K562 (cell line): ENCODE results near the gene SLC1A3. TPM values are rescaled to one million over a fixed set of nuclear protein-coding genes. Genes with fewer than 3 reads are reported as not detected.

Experiments used
- ATAC-seq: fragments of 200-7000 bp; cut with Tn5 transposase; 3 replicates; pipeline ENCODE4 v1.9.1; 2020; ENCODE audit warnings: moderate library complexity
- BruUV-seq: library from RNA; stranded (reverse); fragments of 400-500 nt; replicated peaks from 2 replicates; lab custom pipeline; 2021; lab: Mats Ljungman, UMichigan
- CTCF ChIA-PET: fragments of 300-600 bp; formaldehyde crosslinking; extraction: SDS; loops from one replicate; lab custom pipeline; 2021; ENCODE audit warnings: low intra/inter-chr PET ratio; lab: Yijun Ruan, JAX
- POLR2A ChIA-PET: fragments of 300-600, 350-650 bp; sonication (Branson Sonifier 250); formaldehyde crosslinking; extraction: SDS; loops from one replicate; lab custom pipeline; 2021; ENCODE audit warnings: antibody characterized with exemption, inconsistent platforms; lab: Yijun Ruan, JAX
- DNase-seq, 4 experiments: peaks; one replicate each; pipeline versions ENCODE4 v3.0.0 to v3.0.0-alpha.2; 2011 to 2018; ENCODE audit warnings: low spot score in 3 of 4, mixed read lengths in 3 of 4; ENCODE audit errors: extremely low read depth in 1 of 4
- FAIRE-seq: peaks from 2 replicates; lab custom pipeline; 2011; peaks lifted over from hg19 to GRCh38; lab: Jason Lieb, UNC
- H2AFZ ChIP-seq: 2 replicates; pipeline ENCODE4 v1.6.0; 2011; ENCODE audit warnings: low read depth, low read length, control low read depth, inconsistent platforms
- H3K27ac ChIP-seq: fragments of 200-600 bp; 3 replicates; pipeline ENCODE4 v1.8.0; 2011; ENCODE audit warnings: low read depth, mild to moderate bottlenecking, control low read depth, inconsistent platforms, low read length, moderate library complexity, mixed read lengths; ENCODE audit errors: extremely low read depth
- H3K27me3 ChIP-seq, 2 experiments: fragments of 300-600 bp in 1 of 2; 2 replicates in 1 of 2; 3 replicates in 1 of 2; pipeline versions ENCODE4 v1.6.0 to v1.8.0; 2011; ENCODE audit warnings: inconsistent platforms in 2 of 2, low read length in 2 of 2, mild to moderate bottlenecking in 1 of 2, mixed read lengths in 1 of 2, moderate library complexity in 1 of 2; ENCODE audit not compliant: control insufficient read depth in 2 of 2, insufficient read depth in 2 of 2
- H3K36me3 ChIP-seq: fragments of 300-600 bp; 3 replicates; pipeline ENCODE4 v1.8.0; 2011; ENCODE audit warnings: mild to moderate bottlenecking, low read length, inconsistent platforms; ENCODE audit not compliant: control insufficient read depth, insufficient read depth
- H3K4me1 ChIP-seq, 2 experiments: fragments of 200-600 bp in 1 of 2; replicated peaks in 1 of 2; 2 replicates in 1 of 2; 3 replicates in 1 of 2; pipeline versions ENCODE4 v1.5.1 to v1.8.0; 2011; ENCODE audit warnings: inconsistent platforms in 2 of 2, low read length in 2 of 2, mild to moderate bottlenecking in 1 of 2, mixed read lengths in 1 of 2, moderate library complexity in 1 of 2; ENCODE audit not compliant: control insufficient read depth in 2 of 2, insufficient read depth in 2 of 2
- H3K4me2 ChIP-seq: 2 replicates; pipeline ENCODE4 v1.6.1; 2011; ENCODE audit warnings: low read length, control low read depth, inconsistent platforms, mixed read lengths; ENCODE audit not compliant: insufficient read depth
- H3K4me3 ChIP-seq: fragments of 200-600 bp; sonication (generic), shearing (Covaris generic); 2 replicates; pipeline ENCODE4 v1.5.1; 2016; ENCODE audit warnings: control low read depth, inconsistent platforms
- H3K79me2 ChIP-seq: fragments of 200-600 bp; 3 replicates; pipeline ENCODE4 v1.8.0; 2011; ENCODE audit warnings: low read length, inconsistent platforms; ENCODE audit not compliant: control insufficient read depth, insufficient read depth
- H3K9ac ChIP-seq, 2 experiments: 2 replicates each; pipeline versions ENCODE4 v1.6.0 to v1.6.1; 2011; ENCODE audit warnings: low read depth in 2 of 2, low read length in 2 of 2, control low read depth in 1 of 2, inconsistent platforms in 1 of 2, mild to moderate bottlenecking in 1 of 2, mixed read lengths in 1 of 2; ENCODE audit not compliant: insufficient read depth in 1 of 2
- H3K9me1 ChIP-seq: one replicate; pipeline ENCODE4 v1.6.0; 2011; ENCODE audit warnings: inconsistent platforms, mild to moderate bottlenecking, low read length, moderate library complexity; ENCODE audit not compliant: control insufficient read depth, insufficient read depth
- H3K9me3 ChIP-seq: replicated peaks from 2 replicates; pipeline ENCODE4 v1.5.1; 2011; ENCODE audit warnings: low read depth, low read length, inconsistent platforms; ENCODE audit not compliant: control insufficient read depth, insufficient read depth
- H4K20me1 ChIP-seq: replicated peaks from 2 replicates; pipeline ENCODE4 v1.6.1; 2011; ENCODE audit warnings: low read length, inconsistent platforms, mixed read lengths; ENCODE audit not compliant: control insufficient read depth, insufficient read depth
- CBFA2T2 ChIP-seq: fragments of 450-650 bp; conservative IDR thresholded peaks from 2 replicates; pipeline ENCODE4 v1.6.1; 2017; ENCODE audit warnings: mild to moderate bottlenecking
- GATA2 ChIP-seq: sonication (generic); formaldehyde crosslinking; IDR thresholded peaks from 2 replicates; pipeline ENCODE4 v1.4.0; 2020; ENCODE audit warnings: mild to moderate bottlenecking, missing genetic modification reagents
- HDGF ChIP-seq: fragments of 450-650 bp; IDR thresholded peaks from 2 replicates; pipeline ENCODE4 v1.6.1; 2016
- HOMEZ ChIP-seq: fragments of 250-450 bp; sonication (Bioruptor Pico); IDR thresholded peaks from 2 replicates; pipeline ENCODE4 v1.4.0; 2020; ENCODE audit warnings: mild to moderate bottlenecking, moderate library complexity
- IFI16 ChIP-seq: fragments of 250-450 bp; sonication (Bioruptor Pico); IDR thresholded peaks from 2 replicates; pipeline ENCODE4 v2.1.2; 2022; ENCODE audit warnings: mild to moderate bottlenecking, inconsistent platforms
- MCM3 ChIP-seq: fragments of 450-650 bp; IDR thresholded peaks from 2 replicates; pipeline ENCODE4 v1.6.1; 2016
- MTA2 ChIP-seq: fragments of 450-650 bp; IDR thresholded peaks from 2 replicates; pipeline ENCODE4 v1.6.1; 2016; ENCODE audit warnings: low read depth
- NCOA6 ChIP-seq: fragments of 450-650 bp; IDR thresholded peaks from 2 replicates; pipeline ENCODE4 v1.6.1; 2017; ENCODE audit warnings: mild to moderate bottlenecking
- PHTF2 ChIP-seq: fragments of 250-450 bp; sonication (Bioruptor Pico); IDR thresholded peaks from 2 replicates; pipeline ENCODE4 v1.5.0; 2021; ENCODE audit warnings: mild to moderate bottlenecking
- PYGO2 ChIP-seq: fragments of 450-650 bp; IDR thresholded peaks from 2 replicates; pipeline ENCODE4 v1.6.1; 2016; ENCODE audit warnings: mild to moderate bottlenecking, missing genetic modification characterization, moderate library complexity, missing compliant biosample characterization
- RFX1 ChIP-seq: fragments of 450-650 bp; IDR thresholded peaks from 2 replicates; pipeline ENCODE4 v1.6.1; 2016; ENCODE audit warnings: mild to moderate bottlenecking, moderate library complexity
- RHOXF2B ChIP-seq: fragments of 250-450 bp; sonication (Bioruptor Pico); conservative IDR thresholded peaks from 2 replicates; pipeline ENCODE4 v1.5.1; 2021
- SRSF3 ChIP-seq: fragments of 200-400 bp; formaldehyde crosslinking; IDR thresholded peaks from 2 replicates; pipeline ENCODE4 v1.6.1; 2016; ENCODE audit warnings: mild to moderate bottlenecking, low read length, moderate library complexity; ENCODE audit not compliant: insufficient read depth
- ZFX ChIP-seq: sonication (generic); formaldehyde crosslinking; IDR thresholded peaks from 2 replicates; pipeline ENCODE4 v1.8.0; 2022; ENCODE audit warnings: mild to moderate bottlenecking, missing genetic modification reagents, moderate library complexity
- WGBS: fragments of 100-300 bp; shearing (Covaris generic); methylation state at CpG from one replicate; pipeline ENCODE4 v1.1.6; 2016; ENCODE audit warnings: low coverage, mixed read lengths; ENCODE audit not compliant: insufficient coverage; ENCODE audit errors: missing lambda C conversion rate; 5-methylcytosine and 5-hydroxymethylcytosine counted together
- in situ Hi-C: fragments of 300-500 bp; cut with MboI; formaldehyde crosslinking; loops from 4 replicates; pipeline ENCODE4 v1.15.0; 2018; ENCODE audit warnings: inconsistent platforms, mixed read lengths
- intact Hi-C: fragments of 100-400 bp; cut with micrococcal nuclease; formaldehyde crosslinking; loops from 2 replicates; pipeline ENCODE4 v1.14.2; 2022
- polyA plus RNA-seq, 8 experiments: library from polyadenylated mRNA; depleted of rRNA in 4 of 8; stranded (reverse) in 5 of 8; unstranded in 3 of 8; fragments of >200 nt; fragmentation: Nextera tagmentation in 2 of 8; fragmentation: Illumina TruSeq in 1 of 8; extraction: Ambion mirVana in 2 of 8; extraction: Trizol in 1 of 8; gene quantifications; 2 replicates each; pipeline versions ENCODE4 v1.2.1 to v1.2.3, GENCODE V29; 2011 to 2014; ENCODE audit warnings: inconsistent platforms in 1 of 8, missing spikeins in 1 of 8
- total RNA-seq, 7 experiments: library from RNA; depleted of rRNA in 6 of 7; stranded (reverse); fragments of >200 nt in 6 of 7; fragmentation: Illumina TruSeq in 2 of 7; extraction: Trizol in 2 of 7; gene quantifications; 2 replicates each; pipeline versions ENCODE4 v1.2.1 to v1.2.3, GENCODE V29; 2011 to 2021; ENCODE audit warnings: low replicate concordance in 1 of 7
- TF ChIP-seq, protein P1 (sequence below): fragments of 450-650 bp; IDR thresholded peaks from 2 replicates; pipeline ENCODE4 v1.6.1; 2016; ENCODE audit warnings: antibody characterized with exemption

SLC1A3 gene
- total and polyA plus RNA-seq, 9 of the 15 experiments (the other 6 are each of a cell fraction or from before 2014, with no cell fraction given) = 0.13 TPM; not detected in 8

GRCh38 chr5:36610621-36611020 is 4.2 kb downstream of the SLC1A3 start:
- in situ Hi-C loops = no loop called here
- ChIA-PET CTCF (no interaction called here), POLR2A (interaction anchor here (1.0 to 1.5 kb wide), 2 partner anchors 10 to 28 kb away, joined by 3 to 4 read pairs; no protein-coding TSS in a partner anchor)
- Histone ChIP-seq H3K4me2 (no peak overlapping the region), H4K20me1 (no peaks in the 10 kb centered on the region), H3K4me1 (no peaks in the 10 kb centered on the region), H3K9ac (no peak overlapping the region), H3K79me2 (no peaks in the 10 kb centered on the region), H3K27ac (no peak overlapping the region)
- DNase-seq = no peak
- no peak for TF ChIP-seq MCM3
- TF ChIP-seq MTA2 = no peak
- TF ChIP-seq PYGO2 (tag) = no peak
- no peak for TF ChIP-seq CBFA2T2
- no peak for TF ChIP-seq RHOXF2B (CRISPR knock-in tag)
- TF ChIP-seq, protein P1, sequence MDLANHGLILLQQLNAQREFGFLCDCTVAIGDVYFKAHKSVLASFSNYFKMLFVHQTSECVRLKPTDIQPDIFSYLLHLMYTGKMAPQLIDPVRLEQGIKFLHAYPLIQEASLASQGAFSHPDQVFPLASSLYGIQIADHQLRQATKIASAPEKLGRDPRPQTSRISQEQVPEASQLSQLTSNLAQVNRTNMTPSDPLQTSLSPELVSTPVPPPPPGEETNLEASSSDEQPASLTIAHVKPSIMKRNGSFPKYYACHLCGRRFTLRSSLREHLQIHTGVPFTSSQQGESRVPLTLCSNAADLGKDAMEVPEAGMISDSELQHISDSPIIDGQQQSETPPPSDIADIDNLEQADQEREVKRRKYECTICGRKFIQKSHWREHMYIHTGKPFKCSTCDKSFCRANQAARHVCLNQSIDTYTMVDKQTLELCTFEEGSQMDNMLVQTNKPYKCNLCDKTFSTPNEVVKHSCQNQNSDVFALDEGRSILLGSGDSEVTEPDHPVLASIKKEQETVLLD = no peak
- TF ChIP-seq HDGF = no peak
- TF ChIP-seq ZFX (CRISPR knock-in tag) = no peak
- no peak for TF ChIP-seq RFX1
- no peak for TF ChIP-seq IFI16 (CRISPR knock-in tag)
- TF ChIP-seq HOMEZ = no peak
- TF ChIP-seq NCOA6 = no peak
- TF ChIP-seq GATA2 = no peak
- TF ChIP-seq SRSF3 = no peak
- no peak for TF ChIP-seq PHTF2
- TF ChIP-seq, all 486 proteins: peak for 0
- no peak for ATAC-seq
- 0% methylated on average over 1 of the region's 1 CpG for WGBS
- no peak for FAIRE-seq
- no TSS peak for BruUV-seq
- Histone ChIP-seq H3K9me3 (no peaks in the 10 kb centered on the region), H2AFZ (no peak overlapping the region), H3K36me3 (no peaks in the 10 kb centered on the region), H3K4me3 (no peak overlapping the region), H3K9me1 (no peaks in the 10 kb centered on the region), H3K27me3 (peaks cover 13 to 20% of the 10 kb centered on the region in 2 experiments; a peak in 4 of 5 replicates)
- intact Hi-C loops = no loop called here
